Smooth muscle cell (in vitro differentiated cells): Measurements from ENCODE around the gene TECRL. TPM values are rescaled to one million over a fixed set of nuclear protein-coding genes. Genes with fewer than 3 reads are reported as not detected.

Experiments used
- DNase-seq: peaks from one replicate; lab custom pipeline; 2025; ENCODE audit not compliant: unreplicated experiment; lab: John Stamatoyannopoulos, UW
- H2AFZ ChIP-seq: fragments of 200-600 bp; sonication (generic); 2 replicates; pipeline ENCODE4 v1.6.0; 2016; ENCODE audit warnings: antibody characterized with exemption, low read depth, mild to moderate bottlenecking
- H3F3A ChIP-seq: fragments of 200-600 bp; sonication (generic); 2 replicates; pipeline ENCODE4 v1.6.0; 2017; ENCODE audit warnings: antibody characterized with exemption, low read depth
- H3K27ac ChIP-seq: fragments of 200-600 bp; sonication (generic); 2 replicates; pipeline ENCODE4 v1.5.1; 2016; ENCODE audit warnings: low read depth, mild to moderate bottlenecking
- H3K27me3 ChIP-seq: fragments of 200-600 bp; sonication (generic); 2 replicates; pipeline ENCODE4 v1.6.1; 2016; ENCODE audit warnings: low read depth, mild to moderate bottlenecking
- H3K36me3 ChIP-seq: fragments of 200-600 bp; sonication (generic); 2 replicates; pipeline ENCODE4 v1.5.1; 2016; ENCODE audit warnings: low read depth
- H3K4me1 ChIP-seq: fragments of 200-600 bp; sonication (generic); 2 replicates; pipeline ENCODE4 v1.5.1; 2016; ENCODE audit warnings: low read depth
- H3K4me2 ChIP-seq: fragments of 200-600 bp; sonication (generic); 2 replicates; pipeline ENCODE4 v1.6.0; 2016; ENCODE audit warnings: mild to moderate bottlenecking
- H3K4me3 ChIP-seq: fragments of 200-600 bp; sonication (generic); 2 replicates; pipeline ENCODE4 v1.5.1; 2016; ENCODE audit warnings: mild to moderate bottlenecking
- H3K79me2 ChIP-seq: fragments of 200-600 bp; sonication (generic); 2 replicates; pipeline ENCODE4 v1.6.0; 2016; ENCODE audit warnings: low read depth, mild to moderate bottlenecking
- H3K9ac ChIP-seq: fragments of 200-600 bp; sonication (generic); 2 replicates; pipeline ENCODE4 v1.6.0; 2016; ENCODE audit warnings: low read depth
- H3K9me3 ChIP-seq: fragments of 200-600 bp; sonication (generic); replicated peaks from 2 replicates; pipeline ENCODE4 v1.5.1; 2016; ENCODE audit warnings: low read depth
- H4K20me1 ChIP-seq: fragments of 200-600 bp; sonication (generic); 2 replicates; pipeline ENCODE4 v1.6.0; 2016; ENCODE audit warnings: low read depth
- WGBS: methylation state at CpG from one replicate; pipeline ENCODE4 v1.1.7; 2016; ENCODE audit warnings: low lambda C conversion rate; 5-methylcytosine and 5-hydroxymethylcytosine counted together
- polyA plus RNA-seq: library from polyadenylated mRNA; unstranded; fragments of >200 nt; fragmentation: Nextera tagmentation; extraction: Ambion mirVana; gene quantifications from 2 replicates; pipeline ENCODE4 v1.2.1, GENCODE V29; 2016
- total RNA-seq: library from RNA; depleted of rRNA; stranded (reverse); fragments of >200 nt; gene quantifications from 2 replicates; pipeline ENCODE4 v1.2.3, GENCODE V29; 2014
- TF ChIP-seq, protein P1 (sequence below): fragments of 200-600 bp; sonication (generic); IDR thresholded peaks from 2 replicates; pipeline ENCODE4 v1.5.1; 2017; ENCODE audit warnings: borderline replicate concordance, mild to moderate bottlenecking, antibody characterized with exemption; ENCODE audit not compliant: insufficient read depth, poor library complexity, severe bottlenecking

The TECRL gene
- total and polyA plus RNA-seq, 2 experiments from 2014 or later = not detected

DNA sequence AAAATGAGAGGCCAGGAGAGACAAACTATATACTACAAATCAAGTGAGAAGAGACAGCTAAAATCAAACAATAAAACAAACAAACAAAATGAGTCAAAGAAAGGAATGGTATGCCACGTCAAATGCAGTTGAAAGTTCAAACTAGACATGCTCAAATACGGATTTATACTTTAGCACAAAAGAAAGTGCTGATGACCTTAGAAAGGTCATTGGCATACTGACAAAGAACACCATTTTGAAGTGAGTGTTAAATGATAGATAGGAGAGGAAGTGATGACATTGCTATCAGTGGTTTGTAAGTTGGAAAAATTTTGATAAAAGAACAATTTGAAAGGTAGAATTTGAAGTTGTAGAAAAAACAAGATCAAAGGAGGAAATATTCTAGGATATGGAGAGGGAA lies 55.3 kb downstream of the TECRL start:
- Histone ChIP-seq H3K4me3 (no peak overlapping the region), H3K9ac (no peak overlapping the region), H3K4me2 (no peak overlapping the region), H3K9me3 (no peaks in the 10 kb centered on the region), H2AFZ (no peak overlapping the region), H3K79me2 (no peaks in the 10 kb centered on the region), H3K36me3 (no peaks in the 10 kb centered on the region), H3K27me3 (no peaks in the 10 kb centered on the region), H3F3A (no peaks in the 10 kb centered on the region), H3K4me1 (no peaks in the 10 kb centered on the region), H4K20me1 (no peaks in the 10 kb centered on the region), H3K27ac (no peak overlapping the region)
- WGBS = 87% methylated on average over 2 of the region's 2 CpGs
- TF ChIP-seq, protein P1, sequence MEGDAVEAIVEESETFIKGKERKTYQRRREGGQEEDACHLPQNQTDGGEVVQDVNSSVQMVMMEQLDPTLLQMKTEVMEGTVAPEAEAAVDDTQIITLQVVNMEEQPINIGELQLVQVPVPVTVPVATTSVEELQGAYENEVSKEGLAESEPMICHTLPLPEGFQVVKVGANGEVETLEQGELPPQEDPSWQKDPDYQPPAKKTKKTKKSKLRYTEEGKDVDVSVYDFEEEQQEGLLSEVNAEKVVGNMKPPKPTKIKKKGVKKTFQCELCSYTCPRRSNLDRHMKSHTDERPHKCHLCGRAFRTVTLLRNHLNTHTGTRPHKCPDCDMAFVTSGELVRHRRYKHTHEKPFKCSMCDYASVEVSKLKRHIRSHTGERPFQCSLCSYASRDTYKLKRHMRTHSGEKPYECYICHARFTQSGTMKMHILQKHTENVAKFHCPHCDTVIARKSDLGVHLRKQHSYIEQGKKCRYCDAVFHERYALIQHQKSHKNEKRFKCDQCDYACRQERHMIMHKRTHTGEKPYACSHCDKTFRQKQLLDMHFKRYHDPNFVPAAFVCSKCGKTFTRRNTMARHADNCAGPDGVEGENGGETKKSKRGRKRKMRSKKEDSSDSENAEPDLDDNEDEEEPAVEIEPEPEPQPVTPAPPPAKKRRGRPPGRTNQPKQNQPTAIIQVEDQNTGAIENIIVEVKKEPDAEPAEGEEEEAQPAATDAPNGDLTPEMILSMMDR = no peak
- DNase-seq = no peak

DNA sequence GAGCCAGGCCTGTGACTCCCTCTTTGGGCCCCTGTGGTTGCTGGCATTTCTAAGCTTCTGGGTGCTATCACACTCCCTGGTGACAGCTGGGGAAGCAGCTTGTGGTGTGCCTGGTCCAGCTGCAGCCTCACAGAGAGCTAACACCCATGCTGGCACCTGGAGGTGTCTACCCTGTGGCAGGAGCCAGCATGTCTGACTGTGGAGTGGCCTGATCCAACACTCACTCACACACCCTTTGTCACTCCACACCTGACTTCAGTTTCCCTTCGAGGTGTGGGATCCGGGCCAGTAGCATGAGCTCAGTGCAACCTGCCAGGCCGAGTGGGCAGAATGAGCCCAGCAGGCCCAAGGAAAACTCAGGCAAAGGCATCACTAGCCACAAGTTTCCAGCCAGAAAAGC lies 67.5 kb downstream of the TECRL start:
- no peaks in the 10 kb centered on the region for H4K20me1 ChIP-seq

DNA sequence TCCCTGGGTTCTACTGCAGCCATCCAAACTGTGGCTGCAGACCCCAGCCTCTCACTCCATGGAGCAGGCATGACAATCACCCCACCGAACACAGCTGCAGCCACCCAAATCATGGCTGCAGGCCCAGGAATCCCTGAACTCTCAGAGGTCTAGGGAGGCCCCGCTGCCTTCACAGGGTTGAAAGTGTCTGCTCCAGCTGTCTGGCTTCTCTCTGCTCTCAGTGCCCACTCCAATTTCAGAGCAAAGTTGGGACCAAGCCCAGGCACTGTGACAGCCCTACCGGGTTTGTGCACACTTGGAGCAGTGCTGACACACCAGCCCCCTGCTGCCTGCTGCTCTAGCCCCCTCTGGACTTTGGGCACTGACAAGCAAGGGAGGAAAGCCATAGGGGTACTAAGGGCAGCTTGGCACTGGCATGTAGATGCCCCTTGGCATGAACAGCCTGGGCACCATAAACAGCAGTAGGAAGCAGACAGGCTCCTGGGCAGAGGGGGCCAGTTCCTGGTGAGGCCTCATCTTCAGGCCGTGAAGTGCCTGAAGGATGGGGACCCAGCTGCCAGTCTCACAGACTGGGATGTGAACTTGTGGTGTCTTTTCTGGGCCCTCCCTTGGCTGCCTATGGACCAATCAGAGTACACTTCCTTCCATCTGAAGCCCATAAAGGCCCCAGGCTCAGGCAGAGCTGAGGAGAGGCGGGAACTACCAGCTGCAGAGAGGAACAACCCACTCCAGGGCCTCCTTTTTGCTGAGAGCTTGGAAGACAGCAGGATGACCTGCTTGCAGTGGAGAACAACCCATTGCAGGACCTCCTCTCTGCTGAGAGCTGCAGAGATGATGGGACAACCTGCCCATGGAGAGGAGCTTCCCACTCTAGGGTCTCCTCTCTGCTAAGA lies 68.8 kb downstream of the TECRL start:
- Histone ChIP-seq H3F3A (no peaks in the 10 kb centered on the region), H3K9ac (no peak overlapping the region), H3K4me2 (no peak overlapping the region), H3K36me3 (no peaks in the 10 kb centered on the region), H3K79me2 (no peaks in the 10 kb centered on the region), H2AFZ (no peak overlapping the region), H3K9me3 (no peaks in the 10 kb centered on the region), H3K4me3 (no peak overlapping the region), H3K27ac (no peak overlapping the region), H4K20me1 (no peaks in the 10 kb centered on the region), H3K4me1 (no peaks in the 10 kb centered on the region), H3K27me3 (no peaks in the 10 kb centered on the region)
- 93% methylated on average over 5 of the region's 5 CpGs for WGBS
- no peak for DNase-seq
- TF ChIP-seq, protein P1 = no peak

More for the DNA sequence above, 67.5 kb downstream of the TECRL start:
- TF ChIP-seq, protein P1 = no peak
- Histone ChIP-seq H3F3A (no peaks in the 10 kb centered on the region), H3K4me1 (no peaks in the 10 kb centered on the region), H3K79me2 (no peaks in the 10 kb centered on the region), H3K27me3 (no peaks in the 10 kb centered on the region), H2AFZ (no peak overlapping the region), H3K36me3 (no peaks in the 10 kb centered on the region), H3K9ac (no peak overlapping the region), H3K4me3 (no peak overlapping the region), H3K27ac (no peak overlapping the region), H3K9me3 (no peaks in the 10 kb centered on the region), H3K4me2 (no peak overlapping the region)
- no peak for DNase-seq
- WGBS = 89% methylated on average over 3 of the region's 3 CpGs
